GM12873 (cell line): ENCODE data around the gene CACHD1.

Experiments
- CTCF ChIP-seq: IDR thresholded peaks from 2 replicates; pipeline ENCODE4 v1.5.1; 2012; ENCODE audit warnings: low read depth, mild to moderate bottlenecking, moderate library complexity, low read length, control low read depth; ENCODE audit not compliant: insufficient read depth; ENCODE audit errors: missing control alignments

The CACHD1 gene

DNA sequence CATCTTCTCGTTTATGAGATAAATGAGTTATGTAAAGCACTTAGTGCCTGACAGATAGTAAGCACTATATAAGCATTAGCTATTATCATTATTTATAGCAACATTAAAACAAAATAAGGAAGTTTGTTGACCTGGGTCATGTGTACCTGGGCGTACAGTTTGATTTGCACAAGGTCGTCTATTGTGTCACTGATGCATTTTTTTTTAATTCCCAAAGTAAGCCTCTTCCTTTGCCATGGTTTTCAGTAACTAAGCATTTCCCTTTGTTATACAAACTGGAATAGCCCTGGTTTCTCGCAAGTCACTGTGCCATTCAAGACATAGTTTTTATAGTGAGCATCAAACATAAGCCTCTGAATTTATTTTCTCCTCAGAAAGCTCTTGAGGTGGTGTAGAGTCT lies 72.2 kb downstream of the CACHD1 start:
- TF ChIP-seq CTCF = no peak

- TF ChIP-seq CTCF = no peak
Observed at GRCh38 chr1:64543831-64544230, 73.9 kb downstream of the CACHD1 start.

- TF ChIP-seq CTCF = no peak
Observed at GRCh38 chr1:64545118-64545843, 75.4 kb downstream of the CACHD1 start.

- no peak for TF ChIP-seq CTCF
Observed at GRCh38 chr1:64546013-64546412, 76.1 kb downstream of the CACHD1 start.

- TF ChIP-seq CTCF = no peak
Observed at GRCh38 chr1:64549464-64550239, 79.7 kb downstream of the CACHD1 start.

DNA sequence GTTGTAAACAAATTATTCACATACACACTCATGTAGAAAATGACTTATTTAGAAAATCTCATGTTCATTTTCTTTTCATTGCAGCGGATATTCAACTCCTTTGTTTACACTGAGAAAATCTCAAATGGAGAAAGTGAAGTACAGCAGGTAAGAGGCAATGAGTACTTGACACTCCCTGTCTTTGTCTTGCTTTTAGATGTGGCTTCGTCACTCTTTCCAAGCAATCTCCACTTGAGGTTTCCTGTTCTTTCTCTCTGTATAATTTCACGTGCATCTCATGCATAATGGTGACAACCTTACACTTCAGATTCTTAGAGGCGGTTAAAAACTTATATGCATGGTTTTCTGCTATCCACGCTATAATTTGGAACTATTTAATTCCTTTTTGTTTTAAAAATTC lies 80.6 kb downstream of the CACHD1 start:
- TF ChIP-seq CTCF = no peak

GRCh38 chr1:64550946-64551605 lies 81.1 kb downstream of the CACHD1 start:
- TF ChIP-seq CTCF = no peak
